Activated naive CD8-positive, alpha-beta T cell treated with anti-CD3 and anti-CD28 coated beads, Interleukin-2, amount 10 ng/mL, durations not matched to agents 7 days and 5 days (primary cell): ENCODE results near the gene EML6. TPM values are rescaled to one million over a fixed set of nuclear protein-coding genes. Genes with fewer than 3 reads are reported as not detected.
"Not testable (repeated sequence)": the region's sequence is repeated elsewhere in the genome, so short reads cannot be mapped to it uniquely, and the experiment has no call there.

Experiments used
- ATAC-seq: fragments of 150-1000 bp; cut with Tn5 transposase; one replicate; pipeline ENCODE4 v1.10.0; 2021; ENCODE audit warnings: low read depth, moderate library complexity
- POLR2A ChIA-PET: fragments of 350-600 bp; sonication (Branson Sonifier 250); formaldehyde crosslinking; loops from one replicate; lab custom pipeline; 2021; ENCODE audit warnings: antibody characterized with exemption; lab: Charles Lee
- DNase-seq: peaks from one replicate; pipeline ENCODE4 v3.0.0; 2021
- H3K27ac Mint-ChIP-seq: one replicate; pipeline ENCODE4 v1.8.0; 2022; ENCODE audit warnings: mild to moderate bottlenecking, mixed read lengths
- H3K27me3 Mint-ChIP-seq: one replicate; pipeline ENCODE4 v1.8.0; 2022; ENCODE audit warnings: mild to moderate bottlenecking, moderate library complexity, mixed read lengths
- H3K36me3 Mint-ChIP-seq: one replicate; pipeline ENCODE4 v1.8.0; 2021; ENCODE audit warnings: mild to moderate bottlenecking, mixed read lengths
- H3K4me1 Mint-ChIP-seq: one replicate; pipeline ENCODE4 v1.8.0; 2021; ENCODE audit warnings: mixed read lengths
- H3K4me3 Mint-ChIP-seq: one replicate; pipeline ENCODE4 v1.8.0; 2022; ENCODE audit warnings: mild to moderate bottlenecking, moderate library complexity, mixed read lengths
- H3K9me3 Mint-ChIP-seq: one replicate; pipeline ENCODE4 v1.8.0; 2021; ENCODE audit warnings: mixed read lengths
- total RNA-seq, 2 experiments: library from RNA; stranded (reverse); gene quantifications; one replicate each; pipeline ENCODE4 v1.2.3, GENCODE V29; 2021

EML6 gene
- total RNA-seq, 2 experiments from 2014 or later, result 2.1 to 2.4 TPM

DNA sequence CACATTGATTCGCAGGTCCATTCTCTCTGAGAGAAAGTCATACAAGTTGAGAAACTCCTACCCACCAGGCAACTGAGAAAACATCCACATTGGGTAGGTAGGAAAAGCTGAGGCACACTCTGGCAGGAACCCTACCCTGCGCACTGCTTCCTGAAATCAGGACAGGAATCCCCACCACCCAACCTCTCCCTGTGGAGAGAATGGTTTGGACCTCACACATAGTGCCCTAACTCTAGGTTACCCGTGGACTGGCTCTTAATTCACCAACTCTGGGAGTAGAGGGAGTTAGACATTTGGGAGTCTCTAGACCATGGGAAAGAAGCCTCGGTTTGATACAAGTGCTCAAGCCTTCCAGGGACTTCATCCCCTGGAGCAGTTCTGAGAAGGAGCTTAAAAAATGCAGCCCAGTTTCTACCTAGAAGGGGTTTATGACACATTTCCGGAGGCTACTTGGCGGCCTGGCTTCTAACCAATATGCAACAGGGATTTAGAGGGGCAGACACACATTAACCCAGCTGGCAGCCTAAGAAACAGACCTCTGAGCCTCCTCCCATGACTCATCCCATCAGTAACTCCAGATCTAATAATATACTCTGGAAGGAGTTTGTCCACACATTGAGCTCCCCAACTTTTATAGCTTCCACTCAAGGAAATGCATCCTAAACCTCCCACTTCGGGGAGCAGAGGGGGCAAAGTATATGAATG is 136.7 kb downstream of the EML6 start:
- no peaks in the 10 kb centered on the region for H3K36me3 Mint-ChIP-seq
- H3K4me1 Mint-ChIP-seq, result no peaks in the 10 kb centered on the region
- DNase-seq (no peak), ATAC-seq (no peak)
- H3K27me3 Mint-ChIP-seq, result no peaks in the 10 kb centered on the region
- H3K9me3 Mint-ChIP-seq, result peaks cover 3% of the 10 kb centered on the region
- no peak overlapping the region for H3K4me3 Mint-ChIP-seq
- no peak overlapping the region for H3K27ac Mint-ChIP-seq
- POLR2A ChIA-PET, result interaction anchor here (0.6 kb wide), 1 partner anchor 788 kb away, joined by 4 read pairs; no protein-coding TSS in a partner anchor

- Mint-ChIP-seq H3K27me3 (no peaks in the 10 kb centered on the region), H3K9me3 (peaks cover 3% of the 10 kb centered on the region), H3K4me1 (peaks cover 6% of the 10 kb centered on the region), H3K4me3 (no peak overlapping the region), H3K27ac (no peak overlapping the region), H3K36me3 (no peaks in the 10 kb centered on the region)
- POLR2A ChIA-PET, result no interaction called here
- ATAC-seq, result no peak
- DNase-seq, result no peak
Observed at GRCh38 chr2:54862229-54862628, 138.8 kb downstream of the EML6 start.

GRCh38 chr2:54862742-54863141 is 139.3 kb downstream of the EML6 start:
- Mint-ChIP-seq H3K4me1 (peaks cover 12% of the 10 kb centered on the region), H3K27me3 (no peaks in the 10 kb centered on the region), H3K4me3 (no peak overlapping the region), H3K36me3 (no peaks in the 10 kb centered on the region), H3K9me3 (peaks cover 3% of the 10 kb centered on the region), H3K27ac (no peak overlapping the region)
- ATAC-seq, result no peak
- no peak for DNase-seq
- POLR2A ChIA-PET, result no interaction called here

DNA sequence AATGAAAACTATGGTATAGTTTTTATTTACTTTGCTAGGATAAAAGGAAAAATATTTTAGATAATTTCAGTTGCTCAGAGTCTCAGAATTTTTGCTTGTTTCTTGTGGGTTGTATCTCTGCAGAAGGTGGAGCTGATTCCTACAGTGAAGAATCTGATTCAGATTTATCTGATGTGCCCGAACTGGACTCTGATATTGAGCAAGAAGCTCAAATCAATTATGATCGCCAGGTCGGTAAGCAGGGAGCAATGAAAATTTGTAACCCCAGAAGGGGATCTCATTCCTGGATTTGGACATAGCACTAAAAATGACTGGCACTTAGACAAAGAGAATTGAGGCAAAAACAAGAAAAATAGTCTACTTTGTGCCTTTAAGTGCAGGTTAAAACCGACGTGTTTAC is 140.2 kb downstream of the EML6 start:
- Mint-ChIP-seq H3K4me3 (no peak overlapping the region), H3K9me3 (peaks cover 3% of the 10 kb centered on the region), H3K36me3 (no peaks in the 10 kb centered on the region), H3K27ac (no peak overlapping the region), H3K27me3 (no peaks in the 10 kb centered on the region), H3K4me1 (peaks cover 13% of the 10 kb centered on the region)
- DNase-seq, result no peak
- no peak for ATAC-seq
- POLR2A ChIA-PET, result no interaction called here

DNA sequence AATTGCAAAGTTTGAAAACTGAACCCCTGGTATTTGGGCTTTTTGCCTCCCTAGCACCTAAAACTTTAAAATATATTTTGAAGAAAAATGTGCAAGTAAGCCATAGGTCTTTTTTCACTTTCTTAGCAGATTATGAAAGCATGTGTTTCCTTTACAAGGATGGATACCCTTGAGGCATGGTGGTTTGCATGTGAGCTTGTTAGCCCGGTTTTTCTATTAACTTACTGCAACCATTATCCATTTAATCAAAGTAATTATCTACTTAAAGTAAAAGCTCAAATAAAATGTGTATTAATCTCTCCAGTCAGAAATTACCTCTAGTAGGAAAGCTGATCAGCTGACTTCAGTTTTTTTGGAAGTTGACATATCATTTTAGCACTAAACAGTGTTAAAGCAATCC is 140.6 kb downstream of the EML6 start:
- H3K9me3 Mint-ChIP-seq, result peaks cover 3% of the 10 kb centered on the region
- no peaks in the 10 kb centered on the region for H3K27me3 Mint-ChIP-seq
- H3K4me3 Mint-ChIP-seq, result no peak overlapping the region
- DNase-seq (no peak), ATAC-seq (no peak)
- no peaks in the 10 kb centered on the region for H3K36me3 Mint-ChIP-seq
- POLR2A ChIA-PET, result no interaction called here
- H3K27ac Mint-ChIP-seq, result no peak overlapping the region
- H3K4me1 Mint-ChIP-seq, result peaks cover 13% of the 10 kb centered on the region

GRCh38 chr2:54864727-54865126 is 141.3 kb downstream of the EML6 start:
- peaks cover 13% of the 10 kb centered on the region for H3K4me1 Mint-ChIP-seq
- DNase-seq (no peak), ATAC-seq (no peak)
- H3K9me3 Mint-ChIP-seq, result peaks cover 3% of the 10 kb centered on the region
- H3K27ac Mint-ChIP-seq, result no peak overlapping the region
- no peaks in the 10 kb centered on the region for H3K27me3 Mint-ChIP-seq
- no peak overlapping the region for H3K4me3 Mint-ChIP-seq
- H3K36me3 Mint-ChIP-seq, result no peaks in the 10 kb centered on the region
- POLR2A ChIA-PET, result no interaction called here

- no peaks in the 10 kb centered on the region for H3K36me3 Mint-ChIP-seq
- ATAC-seq (no peak), DNase-seq (no peak)
- no peak overlapping the region for H3K27ac Mint-ChIP-seq
- POLR2A ChIA-PET, result no interaction called here
- H3K4me3 Mint-ChIP-seq, result no peak overlapping the region
- peaks cover 3% of the 10 kb centered on the region for H3K9me3 Mint-ChIP-seq
- peaks cover 13% of the 10 kb centered on the region for H3K4me1 Mint-ChIP-seq
- no peaks in the 10 kb centered on the region for H3K27me3 Mint-ChIP-seq
Observed at GRCh38 chr2:54866179-54866578, 142.7 kb downstream of the EML6 start.

DNA sequence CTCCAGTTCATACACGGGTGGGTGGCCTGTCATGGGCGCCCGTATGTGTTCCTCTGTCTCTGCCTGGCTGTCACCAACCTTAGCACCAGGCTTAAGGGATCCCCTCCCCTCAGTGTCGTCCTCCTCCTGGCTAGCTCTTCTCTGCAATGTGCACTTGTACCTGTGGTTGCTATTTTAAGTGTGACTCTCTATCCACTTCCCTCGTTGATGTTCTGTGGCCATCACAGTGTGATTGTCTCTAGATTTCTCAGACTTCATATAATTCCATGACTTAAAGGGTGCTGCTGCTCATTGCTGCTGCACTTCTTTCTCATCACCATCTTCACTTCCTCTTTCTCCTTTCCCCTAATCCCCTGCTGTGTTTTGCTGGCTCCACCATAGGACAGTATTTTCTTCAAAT is 143.4 kb downstream of the EML6 start:
- Mint-ChIP-seq H3K4me3 (no peak overlapping the region), H3K4me1 (peaks cover 13% of the 10 kb centered on the region), H3K36me3 (no peaks in the 10 kb centered on the region), H3K9me3 (peaks cover 3% of the 10 kb centered on the region), H3K27ac (no peak overlapping the region), H3K27me3 (no peaks in the 10 kb centered on the region)
- POLR2A ChIA-PET, result no interaction called here
- ATAC-seq (peak; percentile 42), DNase-seq (no peak)

DNA sequence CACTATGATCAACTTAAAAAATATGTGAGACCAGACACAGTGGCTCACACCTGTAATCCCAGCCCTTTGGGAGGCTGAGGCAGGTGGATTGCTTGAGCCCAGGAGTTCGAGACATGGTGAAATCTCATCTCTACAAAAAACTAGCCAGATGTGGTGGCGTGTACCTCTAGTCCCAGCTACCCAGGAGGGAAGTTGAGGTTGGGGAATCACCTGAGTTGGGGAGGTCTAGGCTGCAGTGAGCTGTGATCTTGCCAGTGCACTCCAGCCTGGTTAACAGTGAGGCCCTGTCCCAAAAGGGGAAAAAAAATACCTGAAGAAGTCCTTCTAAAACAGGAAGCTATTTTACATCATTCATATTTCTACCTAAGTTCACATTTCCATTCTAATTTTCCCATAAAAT is 144.0 kb downstream of the EML6 start:
- POLR2A ChIA-PET, result no interaction called here
- Mint-ChIP-seq H3K27ac (no peak overlapping the region), H3K4me1 (peaks cover 13% of the 10 kb centered on the region), H3K36me3 (no peaks in the 10 kb centered on the region), H3K4me3 (no peak overlapping the region), H3K9me3 (peaks cover under 1% of the 10 kb centered on the region), H3K27me3 (no peaks in the 10 kb centered on the region)
- DNase-seq (no peak), ATAC-seq (peak; percentile 45)

DNA sequence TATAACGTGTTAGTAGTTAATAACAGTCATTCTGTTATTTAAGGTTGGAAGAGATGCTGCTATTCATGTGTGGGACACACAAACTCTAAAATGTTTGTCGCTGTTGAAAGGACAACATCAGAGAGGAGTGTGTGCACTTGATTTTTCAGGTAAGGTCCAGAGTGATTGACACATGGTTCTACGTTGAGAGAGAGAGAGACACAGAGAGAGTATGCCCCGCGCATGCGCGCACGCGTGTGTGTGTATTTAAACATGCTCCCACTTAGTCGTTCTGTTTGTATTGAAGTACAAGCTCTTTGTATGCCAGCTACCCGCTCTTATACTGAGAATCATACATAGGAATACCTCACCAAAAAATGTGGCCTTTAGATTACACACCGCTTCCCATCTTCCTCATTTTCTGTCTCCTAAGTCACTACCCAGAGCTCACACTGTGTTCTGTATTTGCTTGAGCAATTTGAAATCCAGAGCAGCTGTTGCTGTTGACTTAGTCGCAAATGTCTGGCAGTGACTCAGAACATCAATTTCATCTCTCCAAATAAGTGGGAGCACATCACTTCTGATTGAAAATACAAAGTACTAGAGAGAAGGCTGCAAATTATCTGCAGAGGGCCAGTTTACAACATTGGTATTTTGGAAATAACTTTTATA is 148.1 kb downstream of the EML6 start:
- POLR2A ChIA-PET, result no interaction called here
- no peaks in the 10 kb centered on the region for H3K27me3 Mint-ChIP-seq
- peaks cover 13% of the 10 kb centered on the region for H3K4me1 Mint-ChIP-seq
- H3K36me3 Mint-ChIP-seq, result no peaks in the 10 kb centered on the region
- no peak overlapping the region for H3K4me3 Mint-ChIP-seq
- no peaks in the 10 kb centered on the region for H3K9me3 Mint-ChIP-seq
- H3K27ac Mint-ChIP-seq, result no peak overlapping the region
- no peak for DNase-seq
- ATAC-seq, result no peak

GRCh38 chr2:54872780-54873179 is 149.3 kb downstream of the EML6 start:
- Mint-ChIP-seq H3K4me1 (peaks cover 1% of the 10 kb centered on the region), H3K9me3 (no peaks in the 10 kb centered on the region), H3K27me3 (no peaks in the 10 kb centered on the region), H3K36me3 (no peaks in the 10 kb centered on the region), H3K27ac (no peak overlapping the region), H3K4me3 (no peak overlapping the region)
- no peak for ATAC-seq
- no peak for DNase-seq
- POLR2A ChIA-PET, result no interaction called here

DNA sequence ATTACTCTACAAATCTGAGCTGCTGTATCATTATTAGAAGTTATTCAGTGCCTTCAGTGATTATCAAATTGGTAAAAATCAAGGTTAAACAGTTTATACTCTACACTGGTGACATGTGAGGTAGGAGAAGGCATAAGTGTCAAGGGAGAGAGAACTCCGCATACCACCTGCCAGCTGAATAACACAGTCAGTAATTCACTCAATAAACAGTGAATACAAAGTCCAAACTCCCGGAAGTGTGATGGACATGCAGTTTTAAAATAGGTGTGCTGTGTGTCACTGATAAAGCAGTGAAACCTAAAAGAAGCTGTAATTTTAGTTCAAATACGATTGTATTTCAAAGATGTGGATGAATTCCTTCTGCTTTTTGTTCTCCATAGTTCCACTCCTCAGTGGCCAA is 149.8 kb downstream of the EML6 start:
- POLR2A ChIA-PET, H3K4me3 Mint-ChIP-seq, H3K36me3 Mint-ChIP-seq: not testable (repeated sequence)

GRCh38 chr2:54876764-54877163 is 153.3 kb downstream of the EML6 start:
- H3K27ac Mint-ChIP-seq, result no peak overlapping the region

More for the DNA sequence above, 149.8 kb downstream of the EML6 start:
- not testable (repeated sequence) for ATAC-seq, H3K27me3 Mint-ChIP-seq, H3K9me3 Mint-ChIP-seq, H3K27ac Mint-ChIP-seq, DNase-seq, H3K4me1 Mint-ChIP-seq

DNA sequence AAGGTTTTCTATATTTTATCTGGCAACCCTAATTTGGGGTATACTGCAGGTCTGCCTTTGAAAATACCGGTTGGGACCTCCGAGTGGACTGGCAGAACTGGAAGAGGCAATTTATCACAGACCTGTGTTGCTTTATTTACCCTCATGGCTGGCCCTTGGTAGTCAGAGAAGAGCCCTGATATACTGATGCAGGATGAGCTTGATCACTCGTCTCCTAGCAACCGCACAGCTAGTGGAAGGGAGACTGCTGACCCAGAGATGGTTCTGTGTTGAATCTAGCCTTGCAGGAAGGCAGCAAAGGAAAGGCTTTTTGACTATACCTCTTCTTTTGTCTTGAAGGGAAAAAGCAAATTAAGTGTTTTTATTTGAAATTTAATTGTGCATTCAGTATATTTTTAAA is 154.7 kb downstream of the EML6 start:
- no peak for ATAC-seq
- Mint-ChIP-seq H3K9me3 (no peaks in the 10 kb centered on the region), H3K4me3 (no peak overlapping the region), H3K27me3 (peaks cover 6% of the 10 kb centered on the region), H3K36me3 (no peaks in the 10 kb centered on the region), H3K27ac (no peak overlapping the region), H3K4me1 (no peaks in the 10 kb centered on the region)
- DNase-seq, result no peak
- POLR2A ChIA-PET, result no interaction called here

More at GRCh38 chr2:54876764-54877163, 153.3 kb downstream of the EML6 start:
- no peak overlapping the region for H3K4me3 Mint-ChIP-seq
- POLR2A ChIA-PET, result no interaction called here
- ATAC-seq (no peak), DNase-seq (no peak)
- H3K27me3 Mint-ChIP-seq, result peaks cover 6% of the 10 kb centered on the region
- H3K9me3 Mint-ChIP-seq, result no peaks in the 10 kb centered on the region
- H3K36me3 Mint-ChIP-seq, result no peaks in the 10 kb centered on the region
- no peaks in the 10 kb centered on the region for H3K4me1 Mint-ChIP-seq
